DMS114 treated with DMSO at 0.1 percent for 48 hours (cell line): ENCODE measurements around the gene PTPN9.
"Not testable (repeated sequence)": the region's sequence is repeated elsewhere in the genome, so short reads cannot be mapped to it uniquely, and the experiment has no call there.

Experiments used
- DNase-seq: peaks from one replicate; lab custom pipeline; 2025; ENCODE audit not compliant: unreplicated experiment; lab: John Stamatoyannopoulos, UW

PTPN9 gene

GRCh38 chr15:75454471-75455378, 124.4 kb downstream of the PTPN9 start:
- peak; percentile 85 for DNase-seq

GRCh38 chr15:75453703-75454470, 125.2 kb downstream of the PTPN9 start:
- peak; percentile 100 for DNase-seq

GRCh38 chr15:75452865-75453702, 126.0 kb downstream of the PTPN9 start:
- peak; percentile 61 for DNase-seq

GRCh38 chr15:75452364-75452864, 126.7 kb downstream of the PTPN9 start:
- peak; percentile 90 for DNase-seq

- peak; percentile 100 for DNase-seq
These were observed 127.3 kb downstream of the PTPN9 start, which contains the start of gene SIN3A for GRCh38 chr15:75451674-75452363. Gene SIN3A (minus strand): TSS chr15:75451690. CDS start chr15:75430375, 21,315 bp downstream.

GRCh38 chr15:75451202-75451673, 127.9 kb downstream of the PTPN9 start:
- no peak for DNase-seq

GRCh38 chr15:75450307-75451201, 128.6 kb downstream of the PTPN9 start:
- DNase-seq: peak; percentile 93

- DNase-seq: no peak
These were observed 129.4 kb downstream of the PTPN9 start for GRCh38 chr15:75449585-75450306.

- DNase-seq: not testable (repeated sequence)
These were observed 130.9 kb downstream of the PTPN9 start for GRCh38 chr15:75448171-75448570.

GRCh38 chr15:75446151-75446550, 133.0 kb downstream of the PTPN9 start:
- no peak for DNase-seq

- not testable (repeated sequence) for DNase-seq
These were observed 133.8 kb downstream of the PTPN9 start for GRCh38 chr15:75445324-75445723.

GRCh38 chr15:75443972-75444453, 135.1 kb downstream of the PTPN9 start:
- not testable (repeated sequence) for DNase-seq

- DNase-seq: no peak
These were observed 141.4 kb downstream of the PTPN9 start for GRCh38 chr15:75437721-75438120.

GRCh38 chr15:75436881-75437280, 142.2 kb downstream of the PTPN9 start:
- DNase-seq: no peak

- no peak for DNase-seq
These were observed 147.4 kb downstream of the PTPN9 start for GRCh38 chr15:75431682-75432081.

GRCh38 chr15:75431270-75431669, 147.8 kb downstream of the PTPN9 start:
- no peak for DNase-seq

- DNase-seq: no peak
These were observed 148.9 kb downstream of the PTPN9 start for GRCh38 chr15:75430259-75430658.

- DNase-seq: no peak
These were observed 151.0 kb downstream of the PTPN9 start for GRCh38 chr15:75428152-75428551.
